ENCODE measurements around the gene RPAP3.

RPAP3 gene

GRCh38 chr12:47722136-47722834 lies 16.5 kb upstream of the RPAP3 start:
- Histone ChIP-seq H3K36me3 (ENCODE audit: control insufficient read depth, insufficient read depth, low read length) (peaks cover 2% of the 10 kb centered on the region), H3K27me3 (replicated peaks; ENCODE audit: control insufficient read depth, insufficient read depth, low read length) (no peaks in the 10 kb centered on the region), H3K4me3 (replicated peaks; ENCODE audit: low read depth, low read length) (no peak overlapping the region)
- no peak for DNase-seq (ENCODE audit: extremely low read depth, insufficient read length)
- TF ChIP-seq CTCF (IDR thresholded peaks at IDR 0.05; ENCODE audit: insufficient read depth, low read length, poor library complexity, severe bottlenecking) = no peak

GRCh38 chr12:47721431-47721973 lies 15.7 kb upstream of the RPAP3 start:
- no peak for DNase-seq (ENCODE audit: extremely low read depth, insufficient read length)
- TF ChIP-seq CTCF (IDR thresholded peaks at IDR 0.05; ENCODE audit: insufficient read depth, low read length, poor library complexity, severe bottlenecking) = no peak
- no peaks in the 10 kb centered on the region for H3K27me3 ChIP-seq (replicated peaks; ENCODE audit: control insufficient read depth, insufficient read depth, low read length)
- peaks cover 2% of the 10 kb centered on the region for H3K36me3 ChIP-seq (ENCODE audit: control insufficient read depth, insufficient read depth, low read length)
- no peak overlapping the region for H3K4me3 ChIP-seq (replicated peaks; ENCODE audit: low read depth, low read length)

- DNase-seq (ENCODE audit: extremely low read depth, insufficient read length) = no peak
- no peak overlapping the region for H3K4me3 ChIP-seq (replicated peaks; ENCODE audit: low read depth, low read length)
- H3K27me3 ChIP-seq (replicated peaks; ENCODE audit: control insufficient read depth, insufficient read depth, low read length) = no peaks in the 10 kb centered on the region
Observed at GRCh38 chr12:47718531-47718930, 12.7 kb upstream of the RPAP3 start.

GRCh38 chr12:47717443-47718193 lies 11.8 kb upstream of the RPAP3 start:
- no peaks in the 10 kb centered on the region for H3K27me3 ChIP-seq (replicated peaks; ENCODE audit: control insufficient read depth, insufficient read depth, low read length)
- no peak overlapping the region for H3K4me3 ChIP-seq (replicated peaks; ENCODE audit: low read depth, low read length)
- H3K36me3 ChIP-seq (ENCODE audit: control insufficient read depth, insufficient read depth, low read length) = no peaks in the 10 kb centered on the region; the same call in none of the 2 replicates
- DNase-seq (ENCODE audit: extremely low read depth, insufficient read length) = no peak
- peak; percentile 52 for TF ChIP-seq CTCF (IDR thresholded peaks at IDR 0.05; ENCODE audit: insufficient read depth, low read length, poor library complexity, severe bottlenecking)

More at GRCh38 chr12:47718531-47718930, 12.7 kb upstream of the RPAP3 start:
- H3K36me3 ChIP-seq (ENCODE audit: control insufficient read depth, insufficient read depth, low read length) = peaks cover 2% of the 10 kb centered on the region
- no peak for TF ChIP-seq CTCF (IDR thresholded peaks at IDR 0.05; ENCODE audit: insufficient read depth, low read length, poor library complexity, severe bottlenecking)

- Histone ChIP-seq H3K36me3 (ENCODE audit: control insufficient read depth, insufficient read depth, low read length) (no peaks in the 10 kb centered on the region; the same call in none of the 2 replicates), H3K27me3 (replicated peaks; ENCODE audit: control insufficient read depth, insufficient read depth, low read length) (no peaks in the 10 kb centered on the region), H3K4me3 (replicated peaks; ENCODE audit: low read depth, low read length) (no peak overlapping the region)
- no peak for TF ChIP-seq CTCF (IDR thresholded peaks at IDR 0.05; ENCODE audit: insufficient read depth, low read length, poor library complexity, severe bottlenecking)
- DNase-seq (ENCODE audit: extremely low read depth, insufficient read length) = no peak
Observed at GRCh38 chr12:47717046-47717442, 11.2 kb upstream of the RPAP3 start.

Data from GM06990 (cell line).